ENCODE data around the gene L3MBTL1. TPM values are rescaled to one million over a fixed set of nuclear protein-coding genes. Genes with fewer than 3 reads are reported as not detected.
"Not testable (repeated sequence)": the region's sequence is repeated elsewhere in the genome, so short reads cannot be mapped to it uniquely, and the experiment has no call there.

L3MBTL1 gene
- total RNA-seq, 1 donor from 2014 or later: 10.5 TPM

DNA sequence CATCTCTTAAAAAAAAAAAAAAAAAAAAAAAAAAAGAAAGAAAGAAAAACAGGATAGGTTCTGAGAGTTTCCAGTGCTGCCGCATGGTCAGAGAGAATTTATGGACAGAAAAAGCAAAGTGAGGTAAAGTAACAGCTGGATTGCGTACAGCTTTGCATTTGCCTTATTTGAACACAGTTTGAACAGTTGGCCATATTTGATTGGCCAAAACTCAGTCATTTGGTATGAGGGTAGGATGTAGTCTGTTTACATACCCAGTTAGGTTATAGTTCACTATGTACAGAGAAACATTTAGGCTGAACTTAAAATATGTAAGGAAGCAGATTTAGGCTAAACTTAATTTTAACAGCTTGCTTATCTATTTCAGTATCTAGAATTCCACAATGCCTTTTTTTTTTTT lies 17.5 kb upstream of the L3MBTL1 start:
- intact Hi-C loops (cut with DNase I): no loop called here
- Histone ChIP-seq H3K27ac (no peak overlapping the region), H3K4me3 (no peak overlapping the region), H3K9me3 (no peaks in the 10 kb centered on the region), H3K36me3 (no peaks in the 10 kb centered on the region), H3K4me1 (no peaks in the 10 kb centered on the region), H3K27me3 (ENCODE audit: low read depth) (no peaks in the 10 kb centered on the region)
- TF ChIP-seq, protein P1, sequence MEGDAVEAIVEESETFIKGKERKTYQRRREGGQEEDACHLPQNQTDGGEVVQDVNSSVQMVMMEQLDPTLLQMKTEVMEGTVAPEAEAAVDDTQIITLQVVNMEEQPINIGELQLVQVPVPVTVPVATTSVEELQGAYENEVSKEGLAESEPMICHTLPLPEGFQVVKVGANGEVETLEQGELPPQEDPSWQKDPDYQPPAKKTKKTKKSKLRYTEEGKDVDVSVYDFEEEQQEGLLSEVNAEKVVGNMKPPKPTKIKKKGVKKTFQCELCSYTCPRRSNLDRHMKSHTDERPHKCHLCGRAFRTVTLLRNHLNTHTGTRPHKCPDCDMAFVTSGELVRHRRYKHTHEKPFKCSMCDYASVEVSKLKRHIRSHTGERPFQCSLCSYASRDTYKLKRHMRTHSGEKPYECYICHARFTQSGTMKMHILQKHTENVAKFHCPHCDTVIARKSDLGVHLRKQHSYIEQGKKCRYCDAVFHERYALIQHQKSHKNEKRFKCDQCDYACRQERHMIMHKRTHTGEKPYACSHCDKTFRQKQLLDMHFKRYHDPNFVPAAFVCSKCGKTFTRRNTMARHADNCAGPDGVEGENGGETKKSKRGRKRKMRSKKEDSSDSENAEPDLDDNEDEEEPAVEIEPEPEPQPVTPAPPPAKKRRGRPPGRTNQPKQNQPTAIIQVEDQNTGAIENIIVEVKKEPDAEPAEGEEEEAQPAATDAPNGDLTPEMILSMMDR (IDR thresholded peaks at IDR 0.05): no peak
- ATAC-seq (no peak), DNase-seq (no peak)

GRCh38 chr20:43492101-43492500 lies 15.4 kb upstream of the L3MBTL1 start:
- ATAC-seq: no peak
- TF ChIP-seq, protein P1 (IDR thresholded peaks at IDR 0.05): no peak
- no peak overlapping the region for H3K4me3 ChIP-seq
- H3K27me3 ChIP-seq (ENCODE audit: low read depth): no peaks in the 10 kb centered on the region
- intact Hi-C loops (cut with DNase I): no loop called here
- DNase-seq: no peak
- H3K9me3 ChIP-seq: no peaks in the 10 kb centered on the region
- no peak overlapping the region for H3K27ac ChIP-seq
- H3K4me1 ChIP-seq: no peaks in the 10 kb centered on the region
- H3K36me3 ChIP-seq: no peaks in the 10 kb centered on the region

- ATAC-seq: no peak
Measured at GRCh38 chr20:43495388-43495787, 12.1 kb upstream of the L3MBTL1 start.

GRCh38 chr20:43502021-43502420 lies 5.5 kb upstream of the L3MBTL1 start:
- H3K27ac ChIP-seq; ATAC-seq; intact Hi-C loops (cut with DNase I); H3K36me3 ChIP-seq; DNase-seq; H3K9me3 ChIP-seq; H3K4me3 ChIP-seq; H3K4me1 ChIP-seq: not testable (repeated sequence)
- H3K27me3 ChIP-seq (ENCODE audit: low read depth): peaks cover 10% of the 10 kb centered on the region

More at GRCh38 chr20:43495388-43495787, 12.1 kb upstream of the L3MBTL1 start:
- Histone ChIP-seq H3K4me3 (no peak overlapping the region), H3K27me3 (ENCODE audit: low read depth) (no peaks in the 10 kb centered on the region), H3K4me1 (no peaks in the 10 kb centered on the region), H3K9me3 (no peaks in the 10 kb centered on the region), H3K27ac (no peak overlapping the region), H3K36me3 (no peaks in the 10 kb centered on the region)
- no peak for DNase-seq
- TF ChIP-seq, protein P1 (IDR thresholded peaks at IDR 0.05): no peak
- intact Hi-C loops (cut with DNase I): no loop called here

DNA sequence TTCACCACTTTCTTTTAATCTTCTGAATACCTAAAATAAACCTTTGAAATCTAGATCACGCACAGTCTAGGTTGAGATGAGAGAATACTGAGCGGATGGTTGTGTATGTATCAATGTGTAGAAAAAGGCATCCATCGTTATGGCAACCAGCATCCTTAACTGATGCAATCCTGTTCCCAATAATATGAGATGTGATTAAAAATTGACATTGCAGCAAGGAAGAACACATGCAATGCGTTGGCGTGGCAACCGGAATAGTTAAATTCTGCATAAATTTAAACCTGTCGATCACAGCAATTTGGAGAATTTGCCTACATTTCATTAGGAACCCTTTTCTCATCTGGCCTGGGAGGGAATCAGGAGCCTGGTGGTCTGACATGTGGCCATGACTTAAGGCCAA lies 1.3 kb upstream of the L3MBTL1 start:
- H3K36me3 ChIP-seq: no peaks in the 10 kb centered on the region
- TF ChIP-seq, protein P1 (IDR thresholded peaks at IDR 0.05): no peak
- no peak overlapping the region for H3K27ac ChIP-seq
- no peak overlapping the region for H3K4me3 ChIP-seq
- no peak for ATAC-seq
- intact Hi-C loops (cut with DNase I): no loop called here
- no peak for DNase-seq
- H3K27me3 ChIP-seq (ENCODE audit: low read depth): peaks cover 30% of the 10 kb centered on the region
- H3K9me3 ChIP-seq: no peaks in the 10 kb centered on the region
- no peaks in the 10 kb centered on the region for H3K4me1 ChIP-seq

GRCh38 chr20:43508106-43508505 lies 609 bp downstream of the L3MBTL1 start:
- peak overlapping the region; percentile 66 for H3K4me3 ChIP-seq
- no peak overlapping the region for H3K27ac ChIP-seq
- H3K9me3 ChIP-seq: no peaks in the 10 kb centered on the region
- DNase-seq: no peak
- H3K4me1 ChIP-seq: peaks cover under 1% of the 10 kb centered on the region
- TF ChIP-seq, protein P1 (IDR thresholded peaks at IDR 0.05): no peak
- peaks cover 30% of the 10 kb centered on the region for H3K27me3 ChIP-seq (ENCODE audit: low read depth)
- peak; percentile 12 to 46 for ATAC-seq
- no peaks in the 10 kb centered on the region for H3K36me3 ChIP-seq
- intact Hi-C loops (cut with DNase I): no loop called here

Data from lower lobe of right lung (tissue), 2 donors.